Activated CD4-positive, alpha-beta T cell treated with anti-CD3 and anti-CD28 coated beads for 1 hour (primary cell): ENCODE results near the gene MRPS2.
"Not testable (repeated sequence)": the region's sequence is repeated elsewhere in the genome, so short reads cannot be mapped to it uniquely, and the experiment has no call there.

ENCODE experiments used
- DNase-seq: peaks from one replicate; pipeline ENCODE4 v3.0.0-alpha.2; 2020

Gene MRPS2

DNA sequence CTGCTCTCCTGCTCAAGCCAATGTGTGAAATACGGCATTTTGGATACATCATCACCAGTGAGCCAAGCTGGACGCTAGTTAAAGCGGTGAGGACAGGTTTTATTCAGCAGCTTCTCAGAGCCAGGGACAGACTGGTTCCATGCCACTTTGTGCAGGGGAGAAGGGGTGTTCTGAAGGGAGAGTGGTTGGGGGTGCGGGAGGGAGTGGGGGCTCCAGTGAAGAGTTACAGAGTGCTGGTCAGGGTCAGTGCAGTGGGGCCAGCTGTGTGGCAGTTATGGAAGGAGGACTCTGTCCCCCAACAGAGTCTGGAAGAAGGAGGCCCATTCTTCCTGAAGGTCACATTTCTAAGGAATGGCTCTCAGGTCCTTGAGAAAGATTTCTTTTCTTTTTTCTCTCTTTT is 34.3 kb downstream of the MRPS2 start:
- not testable (repeated sequence) for DNase-seq

DNA sequence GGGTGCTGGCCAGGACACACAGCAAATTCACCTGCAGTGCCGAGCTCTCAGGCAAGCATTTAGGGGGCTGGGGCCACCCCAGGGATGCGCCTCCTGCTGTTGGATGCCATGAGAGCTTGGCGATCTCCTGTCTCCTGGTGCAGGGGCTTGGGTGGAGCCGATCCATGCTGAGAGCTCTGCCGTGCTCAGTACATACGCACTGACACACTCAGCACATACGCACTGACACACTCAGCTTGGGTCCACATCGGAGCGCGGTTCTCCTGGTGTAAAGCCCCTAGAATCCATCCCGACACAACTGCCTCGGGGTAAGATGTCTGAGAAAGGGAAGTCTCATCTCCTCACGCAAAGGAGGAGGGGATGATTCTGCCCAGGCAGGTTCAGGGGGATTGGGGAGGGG is 35.1 kb downstream of the MRPS2 start:
- DNase-seq, result not testable (repeated sequence)

DNA sequence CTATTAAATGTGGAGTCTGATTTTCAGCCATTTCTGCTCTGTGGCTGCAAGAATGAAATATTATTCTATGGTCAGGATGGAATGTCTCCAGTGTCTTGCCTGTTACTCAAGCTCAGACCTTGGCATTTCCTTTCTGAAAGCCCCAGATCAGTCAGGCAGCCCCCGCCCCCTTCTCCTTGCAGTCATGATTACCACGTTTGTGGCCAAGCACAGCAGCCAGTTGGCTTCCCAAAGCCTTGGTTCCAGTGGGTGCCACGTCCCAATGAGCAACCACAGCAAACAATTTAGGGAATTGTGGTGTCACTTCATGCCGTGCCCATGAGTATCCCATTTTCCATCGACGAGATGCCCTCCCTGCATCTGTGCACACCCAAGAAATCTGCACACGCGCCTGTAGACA is 35.7 kb downstream of the MRPS2 start:
- no peak for DNase-seq

DNA sequence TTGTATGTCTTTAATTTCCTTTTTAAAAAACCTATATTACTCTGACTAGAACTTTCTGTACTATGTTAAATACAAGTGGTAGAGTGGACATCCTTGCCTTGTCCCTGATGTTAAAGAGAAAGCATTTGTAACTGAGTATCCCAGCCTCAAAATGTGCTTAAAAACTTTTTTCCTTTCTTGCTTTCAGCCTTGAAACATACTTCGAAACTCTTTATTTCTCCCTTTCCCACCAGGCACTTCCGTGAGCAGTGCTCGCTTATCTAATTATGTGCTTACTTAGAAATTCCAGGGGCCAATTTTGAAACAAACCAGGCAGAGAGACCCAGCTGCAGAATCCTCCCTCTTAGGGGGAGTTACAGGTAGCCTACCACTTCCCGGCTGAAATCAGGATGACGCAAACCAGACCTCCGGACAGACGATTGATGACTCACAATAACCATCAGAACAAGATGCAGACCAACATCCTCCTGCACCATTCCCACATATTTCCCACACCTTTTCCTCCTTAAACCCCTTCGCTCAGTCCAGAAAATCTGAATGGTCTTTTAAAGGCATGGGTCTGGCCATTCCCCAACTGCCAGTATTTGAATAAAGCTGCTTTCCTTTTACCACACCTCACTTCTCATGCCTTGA is 42.9 kb downstream of the MRPS2 start:
- DNase-seq, result not testable (repeated sequence)

DNA sequence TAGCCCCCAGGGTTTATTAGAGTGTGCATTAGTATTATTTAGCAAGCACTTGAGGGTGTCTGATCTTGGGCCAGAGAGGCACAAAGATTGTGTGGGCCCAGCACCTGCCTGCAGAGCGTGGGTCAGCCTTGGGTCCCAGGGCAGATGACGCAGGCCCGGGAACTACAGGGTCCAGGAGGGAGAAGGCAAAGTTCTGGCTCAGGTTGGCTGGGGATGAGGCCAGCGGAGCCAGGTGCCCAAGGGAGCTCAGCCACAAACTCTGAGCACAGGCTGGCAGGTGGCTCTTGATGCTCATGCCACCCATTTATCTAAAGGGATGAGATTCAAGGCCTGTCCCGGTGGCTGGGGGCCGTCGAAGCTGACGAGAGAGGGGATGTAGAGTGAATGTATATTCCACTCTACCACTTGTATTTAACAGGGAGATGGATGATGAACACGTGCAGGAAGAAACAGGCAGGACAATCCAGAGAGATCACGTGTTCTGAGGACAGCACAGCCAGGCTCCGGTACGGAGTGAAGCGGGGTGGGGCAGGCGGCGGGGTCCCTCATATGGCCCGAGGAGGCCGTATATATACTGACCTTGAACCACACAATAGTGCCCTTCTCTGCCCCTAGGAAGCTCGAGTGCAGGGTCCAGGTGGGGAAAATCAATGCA is 44.6 kb downstream of the MRPS2 start:
- DNase-seq, result no peak

DNA sequence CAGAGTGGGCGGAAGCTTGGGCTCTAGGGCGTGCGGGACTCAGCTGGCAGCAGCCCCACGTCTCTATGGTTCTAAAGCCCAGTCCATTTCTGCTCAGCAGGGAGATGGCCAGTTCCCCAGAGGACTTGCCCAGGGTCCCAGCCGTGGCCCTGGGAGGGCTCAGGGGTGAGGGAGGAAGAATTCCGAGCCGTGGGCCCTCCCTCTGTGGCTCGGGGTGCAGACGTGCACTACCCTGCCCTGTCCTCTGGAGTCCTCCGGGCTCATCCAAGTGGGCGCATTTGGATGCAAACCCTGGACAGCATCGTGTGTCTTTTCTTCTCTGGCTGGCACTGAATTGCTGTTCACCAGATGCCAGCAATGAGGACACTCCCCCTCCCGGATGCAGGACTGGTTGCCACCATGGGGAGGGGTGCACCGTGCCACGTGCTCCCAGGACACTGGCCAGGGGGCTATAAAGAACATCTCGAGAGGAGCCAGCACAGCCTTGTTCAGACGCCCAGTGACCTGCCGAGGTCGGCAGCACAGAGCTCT is 45.2 kb downstream of the MRPS2 start, which contains the start of gene OBP2A:
TSS of gene OBP2A (plus strand) at position 481 of the 531 bp plus-strand sequence. CDS start 55 bp downstream, outside the sequence.
- DNase-seq, result not testable (repeated sequence)

DNA sequence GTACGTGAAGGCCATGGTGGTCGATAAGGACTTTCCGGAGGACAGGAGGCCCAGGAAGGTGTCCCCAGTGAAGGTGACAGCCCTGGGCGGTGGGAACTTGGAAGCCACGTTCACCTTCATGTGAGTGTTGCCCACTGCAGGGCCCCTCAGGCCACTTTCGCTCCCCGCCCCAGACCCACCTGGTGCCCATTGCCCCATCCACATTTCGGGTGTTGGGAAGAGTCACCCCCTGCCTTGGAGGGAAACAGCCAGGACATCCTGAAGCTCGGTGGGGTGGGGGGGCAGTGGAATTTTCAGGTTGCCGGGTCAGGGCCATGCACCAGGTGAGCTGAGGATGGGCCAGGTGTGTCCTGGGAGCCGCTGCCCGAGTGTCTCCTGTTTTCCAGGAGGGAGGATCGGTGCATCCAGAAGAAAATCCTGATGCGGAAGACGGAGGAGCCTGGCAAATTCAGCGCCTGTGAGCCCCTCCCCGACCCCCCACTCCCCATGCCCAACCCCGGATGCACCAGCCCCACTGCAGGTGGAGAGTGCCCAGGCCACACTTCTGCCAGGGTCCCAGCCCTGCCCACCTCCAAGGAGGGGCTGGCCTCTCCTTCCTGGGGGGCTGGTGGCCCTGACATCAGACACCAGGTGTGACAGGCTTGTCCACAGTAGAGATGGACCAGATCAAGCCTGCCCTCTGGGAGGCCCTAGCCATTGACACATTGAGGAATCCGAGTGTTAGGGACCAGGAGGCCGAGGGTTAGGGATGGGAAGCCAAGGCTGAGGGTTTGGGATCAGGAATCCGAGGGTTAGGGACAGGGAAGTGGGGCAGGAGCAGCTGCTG is 46.5 kb downstream of the MRPS2 start:
- DNase-seq, result not testable (repeated sequence)

DNA sequence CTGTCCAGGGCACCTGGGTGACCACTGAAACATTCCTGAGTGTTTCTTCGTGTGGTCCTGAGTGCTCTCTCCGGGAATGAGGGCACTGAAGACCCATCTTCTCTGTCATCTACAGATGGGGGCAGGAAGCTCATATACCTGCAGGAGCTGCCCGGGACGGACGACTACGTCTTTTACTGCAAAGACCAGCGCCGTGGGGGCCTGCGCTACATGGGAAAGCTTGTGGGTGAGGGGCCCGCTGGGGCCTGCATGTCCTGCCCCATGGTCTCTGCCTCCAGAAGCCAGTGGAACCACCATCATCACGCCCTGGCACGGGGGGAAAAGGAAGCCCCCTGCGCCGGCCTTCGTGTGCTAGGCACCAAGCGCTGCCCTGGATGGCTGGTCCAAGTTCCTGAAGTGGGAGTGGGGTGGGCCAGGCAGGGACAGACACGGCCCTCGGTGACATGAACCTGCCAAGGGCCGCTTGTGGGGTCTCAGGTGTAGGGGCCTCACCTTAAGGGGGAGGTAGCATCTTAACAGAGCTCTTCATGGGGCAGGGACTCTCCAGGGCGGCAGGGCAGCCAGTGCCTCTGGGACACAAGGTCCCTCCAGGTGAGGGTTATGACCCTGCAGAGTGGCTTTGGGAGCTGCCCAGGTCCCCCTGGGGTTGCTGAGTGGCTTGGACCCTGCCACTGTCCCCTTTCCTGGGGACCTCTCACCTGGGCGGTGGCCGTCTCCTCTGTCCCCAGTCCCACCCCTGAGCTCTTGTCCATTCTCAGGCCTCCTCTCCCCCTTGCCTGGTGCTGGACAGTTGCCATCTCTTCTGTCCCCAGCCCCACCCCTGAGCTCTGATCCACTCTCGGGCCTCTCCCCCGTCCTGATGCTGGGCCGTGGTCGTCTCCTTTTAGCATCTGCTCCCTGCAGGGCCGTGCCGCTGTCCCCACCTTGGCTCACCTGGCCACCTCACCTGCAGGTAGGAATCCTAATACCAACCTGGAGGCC is 47.6 kb downstream of the MRPS2 start:
- DNase-seq, result no peak

DNA sequence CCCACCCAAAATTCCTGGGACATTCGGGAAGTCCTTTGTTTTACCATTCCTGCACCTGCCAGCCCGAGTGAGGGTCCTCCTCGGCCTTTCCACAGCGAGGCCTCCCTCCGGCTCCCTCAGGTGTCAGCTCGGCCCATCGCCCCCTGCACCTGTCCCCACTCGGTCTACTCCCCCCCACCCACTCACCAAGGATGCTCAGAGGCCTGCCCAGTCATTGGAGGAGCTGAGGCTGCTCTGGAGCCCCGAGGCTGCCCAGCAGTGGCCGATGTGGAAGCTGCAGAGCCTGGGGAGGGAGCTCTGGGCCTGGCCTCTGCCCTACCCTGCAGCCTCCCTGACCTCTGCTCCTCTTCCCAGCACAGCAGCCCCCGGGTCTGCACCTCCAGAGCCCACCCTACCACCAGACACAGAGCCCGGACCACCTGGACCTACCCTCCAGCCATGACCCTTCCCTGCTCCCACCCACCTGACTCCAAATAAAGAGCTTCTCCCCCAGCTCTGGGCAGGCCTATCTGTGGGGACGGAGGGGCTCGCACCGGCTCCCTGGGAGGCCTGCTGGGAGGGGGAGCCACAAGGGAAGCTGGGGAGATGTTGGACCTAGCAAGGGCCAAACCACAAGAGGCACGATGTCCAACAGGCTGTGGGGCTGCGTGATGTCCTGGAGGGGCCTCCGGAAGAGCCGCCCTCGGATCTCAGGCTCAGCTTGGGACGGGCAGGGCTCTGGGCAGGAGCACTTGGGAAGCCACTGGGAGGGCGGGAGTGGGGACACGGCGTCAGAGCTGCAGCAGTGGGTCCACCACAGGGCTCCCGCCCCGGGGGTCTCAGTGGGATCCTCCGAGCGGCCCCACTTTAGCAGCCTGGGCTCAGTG is 49.2 kb downstream of the MRPS2 start:
- DNase-seq, result not testable (repeated sequence)

DNA sequence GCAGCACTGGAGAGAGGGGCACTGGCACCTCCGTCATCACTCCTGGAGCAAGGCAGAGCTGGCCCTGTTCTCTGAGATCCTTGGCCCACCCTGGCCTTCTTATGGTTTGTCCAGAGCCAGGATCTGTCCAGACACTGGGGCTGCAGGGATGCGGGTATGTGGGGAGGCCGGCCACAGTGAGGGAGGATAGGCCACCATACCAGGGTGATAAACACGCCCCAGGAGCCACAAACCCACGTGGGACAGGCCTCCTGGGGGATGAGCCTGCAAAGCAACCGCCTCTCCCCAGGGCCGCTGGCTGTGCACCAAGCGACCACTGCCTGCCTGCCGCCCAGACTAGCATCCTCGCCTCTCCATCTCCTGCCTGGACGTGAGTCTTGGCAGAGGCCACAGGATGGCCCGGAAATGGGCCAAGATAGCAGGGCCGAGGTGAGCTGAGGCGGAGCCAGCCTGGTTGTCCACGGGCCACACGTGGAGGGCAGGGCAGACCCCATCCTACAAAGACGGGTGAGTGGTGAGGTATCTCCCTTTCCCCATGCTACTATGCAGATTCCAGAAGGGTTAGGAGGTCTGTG is 49.9 kb downstream of the MRPS2 start:
- no peak for DNase-seq

DNA sequence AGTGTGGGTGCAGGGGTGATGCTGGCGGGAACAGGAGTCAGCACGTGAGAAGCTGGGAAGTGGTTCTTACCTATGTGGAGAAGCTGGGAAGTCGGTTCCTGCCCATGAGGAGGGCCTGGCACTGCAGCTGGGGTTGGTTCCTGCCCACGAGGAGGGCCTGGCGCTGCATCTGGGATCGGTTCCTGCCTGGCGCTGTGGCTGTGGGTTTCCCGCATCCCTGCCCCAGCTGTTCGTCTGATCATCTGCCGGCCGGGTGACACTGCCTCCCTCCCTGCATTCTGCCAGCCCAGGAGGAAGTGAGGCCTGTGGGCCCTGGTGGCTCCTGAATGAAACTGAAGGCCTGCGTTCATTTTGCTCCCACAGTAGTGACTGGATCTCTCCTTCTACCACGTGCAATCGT is 50.5 kb downstream of the MRPS2 start:
- DNase-seq, result no peak

DNA sequence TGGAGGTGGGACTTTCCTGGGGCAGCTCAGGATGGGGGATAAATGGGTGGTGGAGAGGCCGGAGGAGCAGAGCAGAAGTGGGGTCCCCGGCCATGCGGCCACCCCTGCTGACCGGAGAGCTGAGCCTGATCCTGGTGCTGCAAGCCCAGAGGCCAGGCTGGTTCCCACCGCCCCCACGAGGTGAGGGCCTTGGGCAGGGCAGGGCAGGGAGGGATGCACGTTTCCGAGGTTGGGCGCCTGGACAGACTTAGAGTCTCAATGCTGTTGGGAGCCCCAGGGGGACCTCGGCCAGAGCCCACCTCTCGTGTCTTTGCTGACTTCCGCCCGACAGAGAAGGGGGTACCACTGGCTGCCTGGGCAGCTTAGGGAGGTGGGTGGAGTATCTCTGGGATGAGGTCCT is 51.0 kb downstream of the MRPS2 start:
- no peak for DNase-seq

DNA sequence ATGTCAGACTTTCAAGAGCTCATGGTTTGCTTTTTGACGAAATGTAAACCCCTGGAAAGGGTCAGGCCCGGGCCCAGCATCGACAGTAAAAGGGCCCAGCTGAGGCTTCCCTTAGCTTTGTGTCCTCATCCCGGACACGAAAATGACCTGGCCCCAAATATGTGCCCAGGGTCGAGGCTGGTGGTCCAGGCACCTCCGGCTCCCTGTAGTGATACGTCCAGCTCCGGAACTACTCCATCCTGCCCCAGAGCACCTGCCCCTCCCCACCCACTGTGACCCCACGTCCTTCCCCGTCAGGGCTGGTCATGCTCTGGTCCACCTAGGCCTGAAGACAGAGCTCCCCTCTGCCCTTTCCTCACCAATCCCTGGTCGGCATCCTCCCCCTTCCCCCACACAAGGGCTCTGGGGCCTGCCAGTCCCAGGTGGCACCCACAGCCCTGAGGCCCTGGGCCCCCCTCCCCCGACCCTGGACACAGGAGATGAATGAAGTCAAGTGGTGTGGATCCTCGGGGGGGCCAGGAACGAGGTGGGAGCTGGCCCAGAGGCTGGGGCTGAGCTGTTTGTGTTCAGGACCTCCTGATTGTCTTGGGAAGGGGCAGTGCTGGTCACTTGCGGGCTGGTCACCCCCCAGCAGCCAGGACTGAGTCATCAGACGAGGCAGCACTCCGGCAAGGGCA is 51.7 kb downstream of the MRPS2 start:
- DNase-seq, result no peak

DNA sequence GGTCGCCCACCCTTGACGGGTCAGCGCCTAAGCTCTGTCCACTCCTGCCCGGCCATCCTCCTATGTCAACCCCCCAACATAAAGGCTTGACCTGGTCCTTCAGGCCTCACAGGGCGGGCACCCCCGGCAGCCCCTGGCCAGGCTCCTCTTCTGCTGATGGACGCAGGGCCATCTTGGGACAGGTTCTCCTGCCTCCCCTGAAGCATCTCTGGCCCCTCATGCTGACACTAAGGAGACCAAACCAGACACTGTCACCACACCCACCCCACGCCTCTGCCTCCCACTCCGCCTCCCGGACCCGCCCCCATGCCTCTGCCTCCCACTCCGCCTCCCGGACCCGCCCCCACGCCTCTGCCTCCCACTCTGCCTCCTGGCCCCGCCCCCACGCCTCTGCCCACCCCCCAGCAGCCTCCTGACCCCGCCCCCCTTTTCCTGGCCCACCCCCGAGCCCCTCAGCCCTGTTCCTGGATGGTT is 52.3 kb downstream of the MRPS2 start:
- DNase-seq, result no peak
